Osteocyte (in vitro differentiated cells): Measurements from ENCODE around the gene CHD3. TPM values are rescaled to one million over a fixed set of nuclear protein-coding genes. Genes with fewer than 3 reads are reported as not detected.
A peak's percentile ranks its signal among the peaks of the same experiment; 100 is the strongest.

Experiments
- DNase-seq: peaks from one replicate; pipeline ENCODE4 v3.0.0; 2021; ENCODE audit warnings: mixed read lengths; ENCODE audit not compliant: unreplicated experiment; ENCODE audit errors: extremely low spot score
- H3K27ac Mint-ChIP-seq: one replicate; pipeline ENCODE4 v1.8.0; 2021; ENCODE audit warnings: mild to moderate bottlenecking, mixed read lengths; ENCODE audit not compliant: unreplicated experiment
- H3K27me3 Mint-ChIP-seq: one replicate; pipeline ENCODE4 v1.8.0; 2021; ENCODE audit warnings: mixed read lengths; ENCODE audit not compliant: unreplicated experiment
- H3K36me3 Mint-ChIP-seq: one replicate; pipeline ENCODE4 v1.8.0; 2021; ENCODE audit warnings: mixed read lengths; ENCODE audit not compliant: unreplicated experiment
- H3K4me1 Mint-ChIP-seq: one replicate; pipeline ENCODE4 v1.8.0; 2021; ENCODE audit warnings: mixed read lengths; ENCODE audit not compliant: unreplicated experiment
- H3K4me3 Mint-ChIP-seq: one replicate; pipeline ENCODE4 v1.8.0; 2021; ENCODE audit warnings: mild to moderate bottlenecking, moderate library complexity, mixed read lengths; ENCODE audit not compliant: unreplicated experiment
- H3K9me3 Mint-ChIP-seq: one replicate; pipeline ENCODE4 v1.8.0; 2021; ENCODE audit warnings: mixed read lengths; ENCODE audit not compliant: unreplicated experiment
- total RNA-seq: library from RNA; stranded (reverse); gene quantifications from 2 replicates; pipeline ENCODE4 v1.2.1, GENCODE V29; 2021
- TF ChIP-seq, protein P1 (sequence below): fragments of 200-600 bp; sonication (generic); IDR thresholded peaks from 2 replicates; pipeline ENCODE4 v1.5.0; 2021; ENCODE audit warnings: antibody characterized with exemption, mild to moderate bottlenecking, moderate library complexity

Gene CHD3
- total RNA-seq, 1 donor from 2014 or later, result 206 TPM

DNA sequence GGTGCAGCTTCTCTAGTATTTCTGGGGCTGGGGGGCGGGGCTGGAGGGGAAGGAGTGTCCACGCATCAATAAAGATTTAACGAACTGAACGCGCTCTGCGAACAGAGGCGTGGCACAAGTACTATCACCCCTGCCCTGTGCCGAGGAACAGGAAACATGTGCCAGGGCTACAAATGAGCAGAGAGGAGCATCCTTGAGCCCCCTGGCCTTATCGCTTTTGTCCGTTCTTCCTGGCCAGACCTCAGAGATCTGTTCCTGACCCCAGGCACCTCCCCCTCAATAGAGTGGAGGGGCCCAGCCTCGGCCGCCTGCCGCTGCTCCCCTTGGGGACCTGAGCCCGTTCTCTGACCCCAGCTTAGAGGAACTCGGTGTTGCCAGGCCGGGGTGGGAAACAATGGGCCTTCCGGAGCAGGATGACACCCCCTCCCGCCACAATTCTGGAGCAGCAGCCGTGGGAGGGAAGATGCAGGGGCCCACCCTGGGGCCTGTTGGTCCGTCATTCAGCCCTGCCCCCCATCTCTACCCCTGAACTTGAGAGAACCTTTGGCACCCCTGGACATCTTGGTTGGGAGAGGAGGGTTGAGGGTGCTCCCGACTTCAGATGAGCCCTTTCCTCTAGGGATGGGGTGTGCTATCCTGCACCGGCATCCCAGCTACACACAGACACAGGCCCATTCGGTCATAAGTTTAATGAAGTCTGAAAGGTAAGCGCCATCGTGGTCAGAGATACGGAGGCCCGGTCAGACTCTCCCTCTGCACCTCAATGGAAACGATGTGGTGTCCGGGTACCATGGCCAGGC, 32.4 kb upstream of the CHD3 start:
- Mint-ChIP-seq H3K36me3 (peaks cover 12% of the 10 kb centered on the region), H3K4me3 (no peak overlapping the region), H3K9me3 (no peaks in the 10 kb centered on the region), H3K27ac (no peak overlapping the region), H3K4me1 (peaks cover 8% of the 10 kb centered on the region), H3K27me3 (no peaks in the 10 kb centered on the region)
- no peak for DNase-seq
- TF ChIP-seq, protein P1, sequence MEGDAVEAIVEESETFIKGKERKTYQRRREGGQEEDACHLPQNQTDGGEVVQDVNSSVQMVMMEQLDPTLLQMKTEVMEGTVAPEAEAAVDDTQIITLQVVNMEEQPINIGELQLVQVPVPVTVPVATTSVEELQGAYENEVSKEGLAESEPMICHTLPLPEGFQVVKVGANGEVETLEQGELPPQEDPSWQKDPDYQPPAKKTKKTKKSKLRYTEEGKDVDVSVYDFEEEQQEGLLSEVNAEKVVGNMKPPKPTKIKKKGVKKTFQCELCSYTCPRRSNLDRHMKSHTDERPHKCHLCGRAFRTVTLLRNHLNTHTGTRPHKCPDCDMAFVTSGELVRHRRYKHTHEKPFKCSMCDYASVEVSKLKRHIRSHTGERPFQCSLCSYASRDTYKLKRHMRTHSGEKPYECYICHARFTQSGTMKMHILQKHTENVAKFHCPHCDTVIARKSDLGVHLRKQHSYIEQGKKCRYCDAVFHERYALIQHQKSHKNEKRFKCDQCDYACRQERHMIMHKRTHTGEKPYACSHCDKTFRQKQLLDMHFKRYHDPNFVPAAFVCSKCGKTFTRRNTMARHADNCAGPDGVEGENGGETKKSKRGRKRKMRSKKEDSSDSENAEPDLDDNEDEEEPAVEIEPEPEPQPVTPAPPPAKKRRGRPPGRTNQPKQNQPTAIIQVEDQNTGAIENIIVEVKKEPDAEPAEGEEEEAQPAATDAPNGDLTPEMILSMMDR, result no peak

DNA sequence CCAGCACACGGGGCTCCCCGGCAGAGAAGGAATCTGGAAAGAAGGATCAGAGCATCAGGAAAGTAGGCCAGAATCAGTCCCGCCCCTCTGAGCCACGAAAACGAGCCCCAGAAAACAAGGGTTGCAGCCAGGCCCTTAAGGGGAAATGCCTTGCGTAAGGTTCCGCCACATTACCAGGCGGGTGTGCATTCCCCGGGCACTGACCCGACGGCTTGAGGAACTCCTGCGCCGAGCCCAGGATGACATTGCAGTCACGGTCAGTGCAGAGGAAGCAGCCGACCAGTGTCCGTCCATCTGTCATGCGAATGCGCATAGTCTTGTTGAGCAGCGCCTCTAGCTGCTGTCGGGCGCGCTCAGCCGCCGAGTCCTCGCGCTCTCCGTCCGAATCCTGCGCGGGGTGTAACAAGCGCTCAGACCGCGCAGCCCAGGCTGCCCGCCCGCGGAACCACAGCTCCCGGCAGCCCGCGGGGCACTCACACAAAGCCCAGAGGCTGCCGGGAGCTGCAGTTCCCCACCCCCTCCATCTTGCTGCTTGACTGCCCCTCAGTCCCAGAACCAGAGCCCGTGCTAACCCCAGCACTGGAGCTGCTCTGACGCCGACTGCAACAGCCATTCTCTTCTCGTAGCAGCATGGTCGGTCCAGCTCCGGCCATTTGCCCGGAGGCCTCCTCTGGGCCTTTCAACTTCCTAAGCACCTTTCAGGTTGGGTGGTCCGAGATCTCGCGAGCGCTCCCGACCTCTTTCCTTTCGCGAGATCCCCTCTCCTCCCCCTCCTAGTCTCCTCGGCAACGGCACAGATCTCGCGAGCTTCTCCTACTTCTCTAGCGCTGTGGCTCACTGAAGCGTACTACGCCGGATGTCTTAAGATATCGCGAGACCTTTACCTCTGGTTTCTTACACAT, 31.5 kb upstream of the CHD3 start, which contains the start of gene NAA38:
NAA38 (minus strand) TSS at position 749 of the 902 bp plus-strand sequence; CDS start at position 653, 96 bp downstream.
- no peaks in the 10 kb centered on the region for H3K27me3 Mint-ChIP-seq
- TF ChIP-seq, protein P1, result peak; percentile 58
- H3K27ac Mint-ChIP-seq, result no peak within 1 kb of the TSS
- H3K4me1 Mint-ChIP-seq, result peaks cover 8% of the 10 kb centered on the region
- no peak within 1 kb of the TSS for H3K4me3 Mint-ChIP-seq
- peaks cover 10% of the 10 kb centered on the region for H3K36me3 Mint-ChIP-seq
- H3K9me3 Mint-ChIP-seq, result no peaks in the 10 kb centered on the region
- DNase-seq, result peak; percentile 98

DNA sequence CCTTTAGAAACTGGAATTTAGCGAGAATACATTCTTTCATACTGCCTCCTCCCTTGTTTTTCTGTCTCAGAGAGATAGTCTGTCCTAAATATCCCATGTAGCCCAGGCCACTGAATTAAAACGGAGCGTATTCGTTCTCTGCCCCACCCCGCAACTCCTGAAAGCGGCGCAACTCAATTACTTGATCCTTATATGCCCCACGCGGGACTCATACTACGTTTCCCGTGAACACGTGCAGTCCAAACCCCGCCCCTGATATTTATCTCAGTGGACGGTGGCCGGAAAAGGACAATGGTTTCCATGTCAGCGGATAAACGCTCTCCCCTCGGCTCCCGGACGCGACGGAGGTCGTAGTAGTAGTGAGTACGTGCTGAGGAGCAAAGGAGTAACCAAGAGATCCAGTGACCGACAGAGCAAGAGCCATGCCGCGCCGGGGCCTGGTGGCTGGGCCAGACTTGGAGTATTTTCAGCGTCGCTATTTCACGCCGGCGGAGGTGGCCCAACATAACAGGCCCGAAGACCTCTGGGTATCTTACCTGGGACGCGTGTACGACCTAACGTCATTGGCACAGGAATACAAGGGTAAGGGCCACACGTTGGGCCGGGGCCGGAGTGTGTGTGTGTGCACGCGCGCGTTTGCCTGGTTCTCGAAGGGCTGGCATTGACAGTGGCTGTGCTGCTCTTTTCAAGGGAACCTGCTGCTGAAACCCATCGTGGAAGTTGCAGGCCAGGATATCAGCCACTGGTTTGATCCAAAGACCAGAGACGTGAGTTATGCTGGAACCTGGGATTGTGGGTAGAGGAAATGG, 30.7 kb upstream of the CHD3 start, which contains the start of gene CYB5D1:
CYB5D1 (plus strand) TSS at position 291 of the 809 bp plus-strand sequence; CDS start at position 423, 132 bp downstream.
- DNase-seq, result peak; percentile 92
- Mint-ChIP-seq H3K4me1 (peaks cover 10% of the 10 kb centered on the region), H3K36me3 (peaks cover 8% of the 10 kb centered on the region), H3K9me3 (no peaks in the 10 kb centered on the region), H3K4me3 (no peak within 1 kb of the TSS), H3K27me3 (no peaks in the 10 kb centered on the region), H3K27ac (no peak within 1 kb of the TSS)
- TF ChIP-seq, protein P1, result no peak

DNA sequence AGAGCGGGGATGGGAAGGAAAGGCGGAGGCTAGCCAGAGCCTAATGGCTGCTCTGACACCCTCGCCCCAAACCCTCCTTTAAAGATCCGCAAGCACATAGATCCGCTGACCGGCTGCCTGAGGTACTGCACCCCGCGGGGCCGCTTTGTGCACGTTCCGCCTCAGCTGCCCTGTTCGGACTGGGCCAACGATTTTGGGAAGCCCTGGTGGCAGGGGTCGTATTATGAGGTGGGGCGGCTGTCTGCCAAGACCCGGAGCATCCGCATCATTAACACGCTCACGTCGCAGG, 30.1 kb upstream of the CHD3 start:
- DNase-seq, result no peak
- peaks cover 8% of the 10 kb centered on the region for H3K36me3 Mint-ChIP-seq
- no peak overlapping the region for H3K4me3 Mint-ChIP-seq
- H3K27ac Mint-ChIP-seq, result no peak overlapping the region
- TF ChIP-seq, protein P1, result peak; percentile 43
- no peaks in the 10 kb centered on the region for H3K9me3 Mint-ChIP-seq
- H3K27me3 Mint-ChIP-seq, result no peaks in the 10 kb centered on the region
- H3K4me1 Mint-ChIP-seq, result peaks cover 10% of the 10 kb centered on the region
